GM12878 (cell line): ENCODE data around the gene TARM1.

Experiments
- ATF2 ChIP-seq: IDR thresholded peaks from 2 replicates; pipeline ENCODE4 v1.6.1; 2012; ENCODE audit warnings: low read length, inconsistent platforms
- CEBPB ChIP-seq, 2 experiments: fragments of 150-350 bp in 1 of 2; IDR thresholded peaks; 2 replicates each; pipeline ENCODE4 v1.6.1; 2012 to 2014; ENCODE audit warnings: low read depth in 2 of 2, low read length in 2 of 2, borderline replicate concordance in 1 of 2, inconsistent platforms in 1 of 2
- CTCF ChIP-seq, 3 experiments: IDR thresholded peaks in 2 of 3; conservative IDR thresholded peaks in 1 of 3; 2 replicates each; pipeline ENCODE4 v1.5.1; 2011; ENCODE audit warnings: low read depth in 3 of 3, low read length in 3 of 3, mild to moderate bottlenecking in 3 of 3, control low read depth in 2 of 3, moderate library complexity in 2 of 3, inconsistent platforms in 1 of 3, mixed read lengths in 1 of 3; ENCODE audit not compliant: control insufficient read depth in 2 of 3, insufficient read depth in 1 of 3; ENCODE audit errors: extremely low read depth in 1 of 3
- ETV6 ChIP-seq, 2 experiments: fragments of 450-650 bp in 1 of 2; IDR thresholded peaks in 1 of 2; conservative IDR thresholded peaks in 1 of 2; 2 replicates each; pipeline ENCODE4 v1.6.1; 2014; ENCODE audit warnings: antibody characterized with exemption in 1 of 2, borderline replicate concordance in 1 of 2, low read depth in 1 of 2, mild to moderate bottlenecking in 1 of 2, moderate library complexity in 1 of 2
- EZH2 ChIP-seq: IDR thresholded peaks from 2 replicates; pipeline ENCODE4 v1.6.1; 2012; ENCODE audit warnings: low read depth, mild to moderate bottlenecking, control low read depth, inconsistent platforms, low read length, borderline replicate concordance; ENCODE audit not compliant: control insufficient read depth
- NBN ChIP-seq: fragments of 450-650 bp; IDR thresholded peaks from 2 replicates; pipeline ENCODE4 v1.6.1; 2016
- NFXL1 ChIP-seq: fragments of 450-650 bp; IDR thresholded peaks from 2 replicates; pipeline ENCODE4 v1.6.1; 2017; ENCODE audit warnings: antibody characterized with exemption, mild to moderate bottlenecking, borderline replicate concordance
- PML ChIP-seq: IDR thresholded peaks from 2 replicates; pipeline ENCODE4 v1.6.1; 2012; ENCODE audit warnings: low read length, inconsistent platforms
- RAD21 ChIP-seq: IDR thresholded peaks from 2 replicates; pipeline ENCODE4 v1.6.1; 2011; ENCODE audit warnings: mild to moderate bottlenecking, low read depth, low read length, moderate library complexity; ENCODE audit not compliant: insufficient read depth
- STAT1 ChIP-seq: fragments of 450-650 bp; conservative IDR thresholded peaks from 2 replicates; pipeline ENCODE4 v1.6.1; 2014; ENCODE audit warnings: antibody characterized with exemption, mild to moderate bottlenecking
- TARDBP ChIP-seq: IDR thresholded peaks from 2 replicates; pipeline ENCODE4 v1.6.1; 2016; ENCODE audit warnings: borderline replicate concordance
- TF ChIP-seq, protein P1 (sequence below): fragments of 450-650 bp; formaldehyde crosslinking; IDR thresholded peaks from 2 replicates; pipeline ENCODE4 v1.4.0; 2020; ENCODE audit warnings: mild to moderate bottlenecking, moderate library complexity

DNA sequence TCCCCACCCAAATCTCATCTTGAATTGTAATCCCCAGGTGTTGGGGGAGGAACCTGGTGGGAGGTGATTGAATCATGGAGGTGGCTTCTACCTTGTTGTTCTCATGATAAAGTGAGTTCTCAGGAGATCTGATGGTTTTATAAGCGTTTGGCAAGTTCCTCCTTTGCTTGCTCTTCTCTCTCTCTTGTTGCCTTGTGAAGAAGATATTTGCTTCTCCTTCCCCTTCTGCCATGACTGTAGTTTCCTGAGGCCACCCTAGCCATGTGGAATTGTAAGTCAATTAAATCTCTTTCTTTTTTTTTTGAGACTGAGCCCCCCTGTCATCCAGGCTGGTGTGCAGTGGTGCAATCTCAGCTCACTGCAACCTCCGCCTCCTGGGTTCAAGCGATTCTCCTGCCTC, 51.9 kb downstream of the TARM1 start:
- no peak for TF ChIP-seq CTCF (IDR thresholded peaks at IDR 0.05 in 2 of 3, conservative IDR thresholded peaks at IDR 0.05 in 1 of 3; ENCODE audit: control insufficient read depth in 2 of 3, extremely low read depth in 1 of 3, insufficient read depth in 1 of 3, low read depth in 3 of 3, low read length in 3 of 3)
- TF ChIP-seq TARDBP, result no peak
- no peak for TF ChIP-seq ETV6 (conservative IDR thresholded peaks at IDR 0.05 in 1 of 2, IDR thresholded peaks at IDR 0.05 in 1 of 2; ENCODE audit: borderline replicate concordance in 1 of 2, low read depth in 1 of 2)
- TF ChIP-seq, protein P1, sequence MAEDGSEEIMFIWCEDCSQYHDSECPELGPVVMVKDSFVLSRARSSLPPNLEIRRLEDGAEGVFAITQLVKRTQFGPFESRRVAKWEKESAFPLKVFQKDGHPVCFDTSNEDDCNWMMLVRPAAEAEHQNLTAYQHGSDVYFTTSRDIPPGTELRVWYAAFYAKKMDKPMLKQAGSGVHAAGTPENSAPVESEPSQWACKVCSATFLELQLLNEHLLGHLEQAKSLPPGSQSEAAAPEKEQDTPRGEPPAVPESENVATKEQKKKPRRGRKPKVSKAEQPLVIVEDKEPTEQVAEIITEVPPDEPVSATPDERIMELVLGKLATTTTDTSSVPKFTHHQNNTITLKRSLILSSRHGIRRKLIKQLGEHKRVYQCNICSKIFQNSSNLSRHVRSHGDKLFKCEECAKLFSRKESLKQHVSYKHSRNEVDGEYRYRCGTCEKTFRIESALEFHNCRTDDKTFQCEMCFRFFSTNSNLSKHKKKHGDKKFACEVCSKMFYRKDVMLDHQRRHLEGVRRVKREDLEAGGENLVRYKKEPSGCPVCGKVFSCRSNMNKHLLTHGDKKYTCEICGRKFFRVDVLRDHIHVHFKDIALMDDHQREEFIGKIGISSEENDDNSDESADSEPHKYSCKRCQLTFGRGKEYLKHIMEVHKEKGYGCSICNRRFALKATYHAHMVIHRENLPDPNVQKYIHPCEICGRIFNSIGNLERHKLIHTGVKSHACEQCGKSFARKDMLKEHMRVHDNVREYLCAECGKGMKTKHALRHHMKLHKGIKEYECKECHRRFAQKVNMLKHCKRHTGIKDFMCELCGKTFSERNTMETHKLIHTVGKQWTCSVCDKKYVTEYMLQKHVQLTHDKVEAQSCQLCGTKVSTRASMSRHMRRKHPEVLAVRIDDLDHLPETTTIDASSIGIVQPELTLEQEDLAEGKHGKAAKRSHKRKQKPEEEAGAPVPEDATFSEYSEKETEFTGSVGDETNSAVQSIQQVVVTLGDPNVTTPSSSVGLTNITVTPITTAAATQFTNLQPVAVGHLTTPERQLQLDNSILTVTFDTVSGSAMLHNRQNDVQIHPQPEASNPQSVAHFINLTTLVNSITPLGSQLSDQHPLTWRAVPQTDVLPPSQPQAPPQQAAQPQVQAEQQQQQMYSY (CRISPR knock-in tag), result no peak
- TF ChIP-seq ATF2, result no peak
- TF ChIP-seq PML, result no peak
- TF ChIP-seq NBN, result no peak
- no peak for TF ChIP-seq STAT1
- no peak for TF ChIP-seq NFXL1
- no peak for TF ChIP-seq RAD21
- TF ChIP-seq EZH2, result no peak
- no peak for TF ChIP-seq CEBPB (IDR thresholded peaks at IDR 0.05; ENCODE audit: borderline replicate concordance in 1 of 2, low read depth in 2 of 2, low read length in 2 of 2)
